CD4-positive, alpha-beta T cell treated with Interleukin-17A for 4 hours (primary cell): ENCODE data around the gene SLC37A4.
A peak's percentile ranks its signal among the peaks of the same experiment; 100 is the strongest.
"Not testable (repeated sequence)": the region's sequence is repeated elsewhere in the genome, so short reads cannot be mapped to it uniquely, and the experiment has no call there.

Experiments
- DNase-seq: peaks from one replicate; pipeline ENCODE4 v3.0.0-alpha.2; 2020; ENCODE audit warnings: mixed read lengths

SLC37A4 gene

DNA sequence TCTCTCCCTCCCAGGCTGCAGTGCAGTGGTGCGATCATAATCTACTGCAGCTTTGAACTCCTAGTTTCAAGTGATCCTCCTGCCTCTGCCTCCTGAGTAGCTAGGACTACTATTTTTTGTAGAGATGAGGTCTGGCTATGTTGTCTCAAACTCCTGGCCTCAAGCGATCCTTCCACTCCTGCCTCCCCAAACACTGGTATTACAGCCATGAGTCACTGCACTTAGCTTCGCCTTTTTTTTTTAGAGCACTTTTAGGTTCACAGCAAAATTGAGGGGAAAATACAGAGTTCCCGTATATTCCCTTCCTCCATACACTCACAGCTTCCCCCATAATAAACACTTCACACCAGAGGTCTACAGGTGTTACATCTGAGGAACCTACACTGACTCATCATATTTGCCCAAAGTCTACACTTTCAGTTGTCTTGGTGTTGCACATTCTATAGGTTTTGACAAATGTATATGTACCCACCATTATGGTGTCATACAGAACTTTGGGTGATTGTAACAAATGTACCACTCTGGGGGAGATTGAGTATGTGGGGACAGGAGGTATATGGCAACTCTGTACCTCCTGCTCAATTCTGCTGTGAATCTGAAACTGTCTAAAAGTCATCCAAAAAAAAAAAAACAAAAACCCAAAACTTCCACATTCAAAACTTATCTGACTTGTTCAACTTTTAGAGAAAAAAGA lies 11.3 kb upstream of the SLC37A4 start:
- DNase-seq, result no peak

DNA sequence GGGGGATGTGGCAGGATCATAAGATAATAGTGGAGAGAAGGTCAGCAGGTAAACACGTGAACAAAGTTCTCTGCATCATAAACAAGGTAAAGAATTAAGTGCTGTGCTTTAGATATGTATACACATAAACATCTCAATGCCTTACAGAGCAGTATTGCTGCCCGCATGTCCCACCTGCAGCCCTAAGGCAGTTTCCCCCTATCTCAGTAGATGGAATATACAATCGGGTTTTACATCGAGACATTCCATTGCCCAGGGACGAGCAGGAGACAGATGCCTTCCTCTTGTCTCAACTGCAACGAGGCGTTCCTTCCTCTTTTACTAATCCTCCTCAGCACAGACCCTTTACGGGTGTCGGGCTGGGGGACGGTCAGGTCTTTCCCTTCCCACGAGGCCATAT lies 8.8 kb upstream of the SLC37A4 start:
- not testable (repeated sequence) for DNase-seq

DNA sequence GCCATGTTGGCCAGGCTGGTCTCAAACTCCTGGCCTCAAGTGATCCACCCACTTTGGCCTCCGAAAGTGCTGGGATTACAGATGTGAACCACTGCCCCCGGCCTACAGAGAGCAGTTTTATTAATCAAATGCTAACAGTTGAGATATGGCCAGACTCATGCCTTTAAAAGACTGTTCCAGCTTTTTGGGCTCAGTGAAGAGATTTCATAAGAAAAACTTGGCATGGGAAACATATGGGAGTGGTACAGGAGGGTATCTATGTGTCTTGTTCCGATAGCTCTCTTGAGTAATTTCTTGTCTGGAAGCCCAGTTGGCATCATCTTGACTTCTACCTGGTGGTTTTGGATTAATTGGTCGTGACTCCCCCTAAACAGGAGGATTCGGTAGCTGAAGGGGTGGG lies 8.2 kb upstream of the SLC37A4 start:
- no peak for DNase-seq

DNA sequence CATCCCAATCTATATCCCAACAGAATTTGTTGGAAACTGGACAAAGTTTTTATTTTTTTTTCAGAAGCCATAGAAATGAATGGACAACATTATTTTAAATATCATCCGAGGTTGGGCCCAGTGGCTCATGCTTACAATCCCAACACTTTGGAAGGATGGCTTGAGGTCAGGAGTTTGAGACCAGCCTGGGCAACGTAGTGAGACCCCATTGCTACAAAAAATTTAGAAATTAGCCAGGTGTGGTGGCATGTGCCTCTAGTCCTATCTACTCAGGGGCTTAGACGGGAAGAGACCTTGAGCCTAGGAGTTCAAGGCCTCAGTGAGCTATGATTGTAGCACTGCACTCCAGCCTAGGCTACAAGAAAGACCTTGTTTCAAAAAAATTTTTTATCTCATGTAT lies 4.1 kb upstream of the SLC37A4 start:
- no peak for DNase-seq

DNA sequence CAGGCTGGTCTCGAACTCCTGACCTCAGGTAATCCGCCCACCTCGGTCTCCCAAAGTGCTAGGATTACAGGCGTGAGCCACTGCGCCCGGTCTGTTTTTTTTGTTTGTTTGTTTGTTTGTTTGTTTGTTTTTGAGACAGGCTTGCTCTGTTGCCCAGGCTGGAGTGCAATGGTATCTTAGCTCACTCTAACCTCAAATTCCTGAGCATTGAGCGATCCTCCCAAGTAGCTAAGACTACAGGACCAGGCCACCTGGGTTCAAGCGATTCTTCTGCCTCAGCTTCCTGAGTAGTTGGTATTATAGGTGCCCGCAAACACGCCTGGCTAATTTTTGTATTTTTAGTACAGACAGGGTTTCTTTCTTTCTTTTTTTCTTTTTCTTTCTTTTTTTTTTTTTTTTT lies 2.7 kb upstream of the SLC37A4 start:
- not testable (repeated sequence) for DNase-seq

DNA sequence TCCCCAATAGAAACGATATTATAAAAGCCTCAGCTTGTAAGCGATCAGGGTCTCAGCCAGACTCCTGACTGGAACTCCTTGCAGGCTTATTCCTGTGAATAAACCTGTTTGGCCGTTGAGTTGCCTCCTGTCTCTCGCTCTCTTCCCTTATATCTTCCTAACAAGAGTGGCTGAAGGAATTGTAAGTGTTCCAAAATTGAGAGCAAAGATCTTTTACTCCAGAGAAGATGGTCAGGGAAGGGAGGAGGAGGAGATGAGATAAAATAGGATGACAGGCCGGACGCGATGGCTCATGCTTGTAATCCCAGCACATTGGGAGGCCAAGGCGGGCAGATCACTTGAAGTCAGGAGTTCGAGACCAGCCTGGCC lies 1.2 kb upstream of the SLC37A4 start:
- no peak for DNase-seq

DNA sequence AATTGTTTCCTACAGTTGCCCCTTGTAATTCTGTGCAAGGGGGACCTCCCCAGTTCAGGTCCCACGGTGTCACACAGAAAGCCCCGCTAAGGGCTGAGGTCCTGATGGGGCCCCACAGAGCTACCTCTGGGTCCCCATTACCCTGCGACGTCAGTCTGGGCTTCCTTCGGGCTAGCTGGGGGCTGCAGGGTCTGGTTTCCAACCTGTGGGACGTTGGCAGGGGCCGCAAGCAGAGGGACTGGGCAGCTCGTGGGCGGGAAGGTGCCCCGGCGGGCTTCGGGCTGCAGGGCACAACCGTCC lies 698 bp downstream of the SLC37A4 start:
- DNase-seq, result no peak

DNA sequence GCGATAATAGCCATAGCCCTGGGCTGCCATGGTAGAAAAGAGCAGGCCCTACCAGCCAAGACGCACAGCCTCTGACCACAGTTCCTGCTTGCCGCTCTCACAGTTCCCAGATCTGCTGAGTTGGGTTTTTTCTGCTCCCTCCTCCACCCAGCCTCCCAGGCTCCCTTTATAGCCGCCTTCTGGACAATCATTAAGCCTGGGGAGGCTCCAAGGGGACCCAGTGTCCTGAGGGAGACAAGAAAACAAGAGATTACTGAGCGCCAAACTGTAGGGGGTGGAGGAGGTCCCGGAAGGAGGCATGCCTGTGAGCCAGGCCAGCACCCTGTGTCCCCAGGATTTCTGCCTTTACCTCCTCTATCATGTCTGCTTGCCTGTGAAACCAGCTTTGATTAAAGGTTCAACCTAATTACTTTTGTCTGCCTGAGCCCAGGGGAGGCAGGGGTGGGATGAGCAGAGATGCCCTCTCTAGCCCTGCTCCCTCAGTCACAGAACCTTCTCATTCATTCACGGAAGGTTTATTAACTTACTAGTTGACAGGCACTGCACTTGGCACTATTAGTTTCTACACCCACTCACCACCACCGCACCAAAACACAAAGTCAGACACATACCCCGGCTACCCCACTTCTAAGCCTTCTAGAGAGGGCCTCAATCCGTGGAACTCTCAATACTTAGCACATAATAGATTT lies 1.2 kb downstream of the SLC37A4 start:
- peak; percentile 21 for DNase-seq

DNA sequence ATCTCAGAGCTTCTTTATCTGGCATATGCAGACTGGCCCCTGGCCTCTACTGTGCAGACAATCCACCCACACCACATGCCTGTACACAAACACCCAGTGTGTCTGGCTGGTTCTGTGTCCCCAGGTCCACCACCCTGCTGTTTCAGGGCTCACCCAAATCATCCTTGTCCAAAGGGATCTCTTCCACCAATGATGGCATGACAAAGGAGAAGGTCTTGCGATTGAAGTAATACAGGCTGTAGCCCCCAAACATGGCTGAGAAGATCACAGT lies 1.7 kb downstream of the SLC37A4 start:
- no peak for DNase-seq

DNA sequence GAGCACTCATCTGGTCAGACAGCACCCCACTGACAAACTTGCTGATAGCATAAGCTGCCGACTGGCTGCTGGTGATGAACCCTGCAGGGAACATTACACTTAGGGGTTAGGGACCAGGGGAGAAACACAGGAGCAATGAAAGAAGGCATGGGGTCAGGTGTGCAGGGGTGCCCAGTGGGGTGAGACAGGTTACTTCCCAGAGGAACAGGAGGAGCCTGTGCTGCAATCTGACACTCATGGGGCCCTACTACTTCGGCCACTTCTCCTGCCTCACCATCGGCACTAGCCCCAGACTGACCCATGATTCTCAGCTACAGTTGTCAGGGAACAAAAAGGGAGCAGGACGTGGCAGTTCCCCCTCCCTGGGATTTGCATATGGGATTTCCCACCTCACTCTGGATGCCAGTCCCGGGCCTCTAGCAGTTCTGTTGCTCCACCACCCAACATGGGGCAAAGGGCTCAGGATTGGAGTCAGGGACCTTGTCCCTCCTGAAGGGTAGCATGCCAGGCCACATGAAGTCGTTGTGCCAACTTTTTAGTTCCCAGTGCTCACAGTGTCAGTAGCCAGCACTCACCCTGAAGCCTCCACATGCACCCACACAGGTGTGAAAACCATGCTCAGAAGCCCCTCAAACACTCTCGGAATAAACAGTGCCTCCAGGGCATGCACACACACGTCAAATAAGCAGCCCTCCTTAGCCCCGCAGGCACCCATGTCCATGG lies 2.2 kb downstream of the SLC37A4 start:
- DNase-seq, result no peak

DNA sequence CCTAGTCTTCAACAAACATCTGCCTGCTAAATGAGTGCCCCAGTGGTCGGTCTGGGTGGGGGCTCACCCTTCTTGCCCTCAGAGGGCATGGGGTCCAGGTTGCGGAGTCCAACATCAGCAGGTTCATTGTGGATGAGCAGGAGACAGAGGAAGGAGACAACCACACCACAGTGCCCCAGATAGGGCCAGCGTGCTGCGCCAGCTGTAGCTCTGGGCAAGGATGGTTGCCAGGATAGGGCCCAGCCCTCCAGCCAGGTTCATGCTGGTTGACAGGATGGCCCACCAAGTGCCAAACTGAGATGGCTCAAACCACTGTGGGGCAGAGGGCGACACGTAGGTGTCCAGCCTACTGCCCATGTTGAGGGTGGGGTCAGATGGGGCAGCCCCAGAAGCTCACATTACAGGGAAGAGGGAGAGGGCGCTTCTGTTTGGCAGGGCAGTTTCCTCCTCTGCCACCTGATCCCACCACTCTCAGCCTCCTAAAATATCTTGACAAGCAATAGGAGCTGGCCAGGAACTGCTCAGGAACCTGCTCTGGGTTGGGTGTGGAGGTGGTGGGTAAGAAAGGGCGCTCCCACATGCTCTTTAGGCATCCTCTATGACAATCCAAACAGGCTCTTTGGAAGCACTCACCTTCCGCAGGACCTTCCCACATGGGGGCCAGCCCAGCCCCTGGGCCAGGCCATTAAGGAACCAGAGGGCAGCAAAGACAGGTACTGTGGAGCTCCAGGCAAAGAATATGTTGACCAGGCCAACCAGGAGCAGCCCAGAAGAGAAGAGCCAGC lies 2.9 kb downstream of the SLC37A4 start:
- no peak for DNase-seq

DNA sequence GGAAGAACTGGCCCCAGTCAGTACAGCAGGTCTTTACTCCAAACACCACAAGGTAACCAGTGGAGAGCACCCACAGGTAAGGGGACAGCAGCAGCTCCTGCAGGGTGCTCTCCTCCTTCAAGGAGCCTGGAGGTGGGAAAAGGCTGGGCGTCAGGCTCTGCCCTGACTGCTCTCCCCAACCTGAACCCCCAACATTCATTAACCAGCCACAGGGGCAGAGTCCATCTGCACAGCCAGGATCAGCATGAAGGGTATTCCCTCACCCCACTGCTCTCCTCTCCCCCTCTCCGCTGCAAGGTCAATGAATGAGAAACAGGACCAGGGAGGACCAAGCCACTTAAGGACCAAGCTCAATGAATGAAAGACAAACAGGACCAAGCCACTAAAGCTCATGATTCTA lies 3.7 kb downstream of the SLC37A4 start:
- no peak for DNase-seq

DNA sequence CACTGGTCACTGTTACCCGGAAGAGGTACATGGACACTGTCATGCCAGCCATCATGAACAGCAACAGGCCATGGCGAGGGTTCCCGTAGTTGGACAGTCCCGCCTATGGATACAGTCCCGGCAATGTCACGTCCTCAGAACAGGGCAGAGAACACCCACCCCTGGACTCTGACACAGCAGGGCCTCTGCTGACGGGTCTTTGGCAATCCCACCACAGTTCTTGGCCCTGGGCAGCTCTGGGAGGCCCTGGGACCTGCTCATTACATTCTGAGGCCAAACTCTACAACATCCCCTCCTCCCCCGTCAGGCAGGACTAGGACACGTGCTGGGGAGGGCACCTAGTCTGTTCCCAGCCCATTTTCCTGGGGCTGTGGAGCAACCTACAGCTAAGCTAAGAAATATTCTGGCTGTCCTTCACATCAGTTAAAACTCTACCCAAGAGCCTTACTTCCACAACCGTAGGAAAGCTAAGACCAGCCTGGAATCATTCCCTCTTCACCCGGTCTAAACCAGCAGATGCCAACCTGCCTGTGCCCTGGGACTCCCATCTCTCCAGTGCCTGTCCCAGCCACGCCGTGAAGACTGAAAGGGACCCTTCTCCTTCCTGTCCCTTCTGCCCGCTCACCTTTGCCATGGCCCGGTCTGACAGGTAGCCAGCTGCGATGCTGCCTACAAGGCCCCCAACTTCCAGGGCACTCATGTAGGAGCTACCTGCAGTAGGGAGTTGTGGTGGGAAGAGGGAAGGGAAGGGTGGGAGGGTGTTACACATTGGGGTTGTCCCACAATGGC lies 4.5 kb downstream of the SLC37A4 start:
- DNase-seq, result no peak

DNA sequence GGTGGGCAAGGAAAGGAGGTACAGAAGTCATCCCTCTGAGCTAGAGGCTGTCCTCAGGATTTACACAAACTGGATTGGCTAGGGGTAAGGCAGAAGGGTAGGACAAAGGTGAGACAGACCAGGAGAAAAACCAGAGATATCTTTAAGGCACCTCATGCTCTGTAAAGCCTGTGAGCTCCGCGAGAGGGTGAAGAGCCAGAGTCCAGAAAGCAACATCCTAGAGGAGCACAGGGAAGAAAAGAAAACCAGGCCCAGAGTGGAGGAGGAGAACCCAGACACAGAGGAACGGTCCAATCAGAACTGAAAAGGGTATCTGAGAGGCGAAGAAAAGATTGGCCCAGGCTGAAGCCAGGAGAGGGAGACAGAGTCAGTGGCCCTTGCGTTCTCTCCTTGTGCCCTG lies 5.1 kb downstream of the SLC37A4 start:
- no peak for DNase-seq

DNA sequence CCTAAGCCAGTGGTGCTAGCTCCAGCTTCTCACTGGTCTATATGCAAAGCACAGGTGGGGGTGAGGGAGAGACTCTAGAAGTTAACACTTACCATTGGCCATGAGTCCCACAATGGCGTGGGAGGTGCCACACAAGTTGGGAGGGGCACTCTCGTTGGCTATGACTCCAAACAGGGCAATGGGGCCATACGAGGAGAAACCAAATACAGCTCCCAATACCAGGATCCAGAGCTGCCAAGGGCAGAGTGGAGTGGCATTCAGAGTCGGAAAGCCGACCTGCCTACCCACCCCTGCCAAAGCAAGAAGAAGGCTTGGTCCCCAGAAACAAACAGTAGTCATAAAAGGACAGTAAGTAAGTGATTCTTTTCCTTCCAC lies 5.6 kb downstream of the SLC37A4 start:
- DNase-seq, result no peak

DNA sequence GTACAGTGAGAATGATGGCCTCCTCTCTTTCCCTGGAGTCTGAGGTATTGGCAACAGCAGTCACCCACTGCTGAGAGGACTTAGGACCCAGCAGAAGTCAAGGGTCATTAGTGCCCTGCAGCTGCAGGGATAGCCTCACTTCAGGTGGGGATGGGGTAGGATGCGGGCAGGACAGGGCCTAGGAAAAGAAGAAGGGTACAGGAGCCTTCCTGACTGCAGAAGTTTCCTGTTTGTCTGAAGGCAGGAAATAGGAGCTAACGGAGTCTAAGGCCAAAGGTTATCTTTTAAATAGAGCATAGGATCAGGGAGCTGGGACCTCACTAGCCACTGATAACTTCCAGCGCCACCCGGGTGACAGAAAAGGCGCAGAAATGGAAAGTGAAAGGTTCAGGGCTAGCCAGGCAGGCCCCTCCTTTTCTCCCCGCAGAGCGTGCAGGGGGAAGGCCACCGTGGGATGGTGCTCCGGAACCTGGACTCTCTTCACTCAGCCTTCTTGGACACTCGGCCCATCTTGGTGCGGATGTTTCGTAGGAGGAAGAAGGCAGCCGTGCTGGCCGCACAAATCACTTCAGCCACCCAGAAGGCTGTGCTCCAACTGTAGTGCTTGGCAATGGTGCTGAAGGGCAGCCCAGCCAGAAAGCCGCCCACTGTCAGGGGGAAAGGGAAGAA lies 6.1 kb downstream of the SLC37A4 start:
- DNase-seq, result no peak

DNA sequence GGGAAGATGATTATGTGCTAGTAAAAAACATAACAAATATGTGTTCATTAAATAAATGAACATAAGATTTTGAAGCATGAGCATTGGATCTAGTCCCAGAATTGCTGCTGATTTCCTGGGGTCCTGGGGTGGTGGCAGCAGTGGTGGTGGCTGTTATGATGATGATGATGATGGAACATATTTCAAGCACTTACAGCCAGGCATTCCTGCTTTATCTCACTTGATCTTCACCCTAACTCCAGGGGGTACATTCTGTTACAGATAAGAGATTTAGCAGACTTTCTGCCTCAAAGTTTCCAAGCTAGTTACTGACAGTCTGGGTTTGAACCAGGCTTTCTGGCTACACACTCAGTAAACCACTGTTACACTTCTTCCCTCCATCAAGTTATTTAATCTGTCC lies 6.9 kb downstream of the SLC37A4 start:
- no peak for DNase-seq

DNA sequence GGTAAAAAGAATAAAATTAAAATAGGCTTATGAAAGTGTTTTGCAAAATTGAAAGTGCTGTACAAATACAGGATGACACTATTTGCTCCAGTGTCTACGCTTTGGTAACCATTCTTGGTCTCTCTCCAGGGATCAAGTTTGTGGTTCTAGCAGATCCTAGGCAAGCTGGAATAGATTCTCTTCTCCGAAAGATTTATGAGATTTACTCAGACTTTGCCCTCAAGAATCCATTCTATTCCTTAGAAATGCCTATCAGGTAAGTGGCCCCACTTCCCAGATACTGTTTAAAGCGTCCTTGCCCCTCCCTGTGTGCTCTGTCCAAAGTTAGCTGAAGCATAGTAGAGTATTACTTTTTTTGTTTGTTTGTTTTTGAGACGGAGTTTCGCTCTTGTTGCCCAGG lies 9.0 kb downstream of the SLC37A4 start:
- no peak for DNase-seq

DNA sequence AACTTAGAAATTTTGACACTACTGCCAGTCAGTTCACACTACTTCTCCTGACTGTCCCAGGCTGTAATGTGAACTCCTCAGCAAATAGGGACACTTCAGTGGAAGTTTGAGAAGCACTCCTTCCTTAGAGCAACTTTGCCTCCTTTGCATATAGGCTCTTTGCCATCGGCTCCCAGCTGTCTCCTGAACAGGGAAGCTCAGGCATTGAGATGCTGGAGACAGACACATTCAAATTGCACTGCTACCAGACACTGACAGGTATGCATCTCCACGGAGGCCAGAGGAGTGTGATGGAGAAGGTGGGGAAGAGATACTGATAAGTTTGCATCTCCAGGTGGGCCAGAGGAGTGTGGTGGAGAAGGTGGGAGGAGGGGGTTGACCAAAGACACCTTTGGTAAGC lies 10.7 kb downstream of the SLC37A4 start:
- DNase-seq, result no peak

DNA sequence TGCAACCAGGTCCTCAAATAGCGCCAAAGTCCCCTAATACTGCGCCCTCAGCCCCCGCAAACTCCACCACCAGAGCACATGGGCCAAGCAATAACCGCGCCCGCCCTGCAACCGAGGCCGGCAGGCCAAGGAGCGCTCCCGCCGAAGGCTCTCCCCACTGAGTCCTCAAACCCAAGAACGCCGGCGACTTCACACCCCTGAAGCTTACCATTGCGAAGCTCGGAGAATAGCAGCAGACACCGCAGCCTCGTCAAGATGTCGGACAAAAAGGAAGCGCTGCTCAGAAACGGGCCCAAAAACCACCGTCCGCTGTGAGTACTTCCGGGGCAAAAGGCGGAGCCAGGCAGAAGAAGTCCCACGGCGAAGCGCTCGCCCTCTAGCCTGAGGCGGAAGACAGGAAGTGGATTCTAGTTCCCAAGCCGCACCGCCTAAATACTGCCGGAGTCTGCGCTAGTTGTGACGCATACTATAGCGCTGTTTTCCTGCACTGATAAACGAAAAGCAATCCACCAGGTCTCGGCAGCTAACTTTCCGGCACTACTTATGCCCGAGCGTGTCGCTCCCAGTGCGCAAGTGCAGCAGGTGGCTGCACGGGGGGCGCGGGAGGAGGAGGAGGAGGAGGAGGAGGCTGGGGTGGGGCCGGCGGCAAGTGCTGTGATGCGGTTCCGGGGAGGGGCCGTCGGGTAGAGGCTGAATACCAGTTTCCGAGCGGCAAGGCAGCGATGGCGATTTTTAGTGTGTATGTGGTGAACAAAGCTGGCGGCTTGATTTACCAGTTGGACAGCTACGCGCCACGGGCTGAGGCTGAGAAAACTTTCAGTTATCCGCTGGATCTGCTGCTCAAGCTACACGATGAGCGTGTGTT lies 12.4 kb downstream of the SLC37A4 start, which contains the start of the genes RPS25 and TRAPPC4:
Gene RPS25, minus strand, starts transcription at position 270 of the 865 bp plus-strand sequence. Its CDS starts 59 bp downstream, at position 211.
Gene TRAPPC4, plus strand, starts transcription at position 693 of the 865 bp plus-strand sequence. Its CDS starts 30 bp downstream, at position 723.
- DNase-seq, result peak; percentile 95

DNA sequence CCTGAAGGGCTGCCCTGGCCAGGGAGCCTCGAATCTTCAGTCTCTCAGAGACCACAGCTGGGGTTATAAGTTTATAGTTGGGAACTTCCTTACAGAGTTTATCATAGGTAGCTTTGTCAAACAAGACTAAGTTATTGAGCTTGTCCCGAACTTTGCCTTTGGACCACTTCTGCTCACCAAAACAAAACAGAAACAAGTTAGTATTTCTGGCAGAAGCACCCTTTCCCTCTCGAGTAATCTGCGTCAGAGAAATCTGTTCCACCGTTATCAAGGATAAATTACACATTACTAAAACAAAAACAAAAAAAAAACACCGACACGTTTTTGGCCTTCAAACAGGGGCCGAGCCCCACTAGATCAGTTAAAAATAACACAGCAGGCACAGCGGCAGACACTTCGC lies 13.3 kb downstream of the SLC37A4 start:
- DNase-seq, result not testable (repeated sequence)
